PC-3 (cell line): Measurements from ENCODE around the gene ENAM. TPM values are rescaled to one million over a fixed set of nuclear protein-coding genes. Genes with fewer than 3 reads are reported as not detected.

Source experiments
- ATAC-seq: fragments of 200-7000 bp; cut with Tn5 transposase; 2 replicates; pipeline ENCODE4 v1.9.1; 2020; ENCODE audit warnings: mild to moderate bottlenecking, moderate library complexity
- BruUV-seq: library from RNA; stranded (reverse); fragments of 400-500 nt; replicated peaks from 2 replicates; lab custom pipeline; 2021; lab: Mats Ljungman, UMichigan
- CTCF ChIA-PET: fragments of 300-600 bp; sonication (Branson Sonifier 250); formaldehyde crosslinking; loops from one replicate; lab custom pipeline; 2022; ENCODE audit warnings: antibody characterized with exemption; lab: Charles Lee
- POLR2A ChIA-PET: fragments of 300-600 bp; sonication (Branson Sonifier 250); formaldehyde crosslinking; loops from one replicate; lab custom pipeline; 2022; ENCODE audit warnings: antibody characterized with exemption; ENCODE audit not compliant: unreplicated experiment; lab: Charles Lee
- DNase-seq: peaks from one replicate; pipeline ENCODE4 v3.0.0-alpha.2; 2015
- H2AFZ ChIP-seq: fragments of 300-600 bp; sonication (generic); 2 replicates; pipeline ENCODE4 v1.6.0; 2016; ENCODE audit warnings: antibody characterized with exemption, low read length
- H3F3A ChIP-seq: fragments of 300-600 bp; sonication (generic); one replicate; pipeline ENCODE4 v1.6.0; 2017; ENCODE audit warnings: antibody characterized with exemption, low read length, control low read depth, mild to moderate bottlenecking; ENCODE audit not compliant: unreplicated experiment
- H3K27ac ChIP-seq: fragments of 300-600 bp; sonication (generic); 2 replicates; pipeline ENCODE4 v1.5.1; 2016; ENCODE audit warnings: mild to moderate bottlenecking, low read length
- H3K27me3 ChIP-seq: fragments of 300-600 bp; sonication (generic); 2 replicates; pipeline ENCODE4 v1.6.1; 2016; ENCODE audit warnings: low read length, mixed read lengths
- H3K36me3 ChIP-seq: fragments of 300-600 bp; sonication (generic); 2 replicates; pipeline ENCODE4 v1.6.1; 2016; ENCODE audit warnings: low read depth, mixed run types, low read length, mixed read lengths
- H3K4me1 ChIP-seq: fragments of 300-600 bp; sonication (generic); 2 replicates; pipeline ENCODE4 v1.5.1; 2016; ENCODE audit warnings: low read length; ENCODE audit not compliant: insufficient read depth
- H3K4me2 ChIP-seq: fragments of 300-600 bp; sonication (generic); 2 replicates; pipeline ENCODE4 v1.6.0; 2016; ENCODE audit warnings: low read length
- H3K4me3 ChIP-seq: fragments of 300-600 bp; sonication (generic); 2 replicates; pipeline ENCODE4 v1.5.1; 2016; ENCODE audit warnings: mild to moderate bottlenecking, low read length, mixed read lengths
- H3K79me2 ChIP-seq: fragments of 300-600 bp; sonication (generic); 2 replicates; pipeline ENCODE4 v1.6.1; 2017; ENCODE audit warnings: low read length, mixed read lengths
- H3K9ac ChIP-seq: fragments of 300-600 bp; sonication (generic); 2 replicates; pipeline ENCODE4 v1.6.0; 2016; ENCODE audit warnings: mild to moderate bottlenecking, low read length
- H3K9me2 ChIP-seq: fragments of 300-600 bp; sonication (generic); replicated peaks from 2 replicates; pipeline ENCODE4 v1.6.1; 2016; ENCODE audit warnings: mixed run types, low read length, mixed read lengths
- H3K9me3 ChIP-seq: fragments of 300-600 bp; sonication (generic); 2 replicates; pipeline ENCODE4 v1.6.1; 2016; ENCODE audit warnings: low read length, mixed read lengths
- H4K20me1 ChIP-seq: fragments of 300-600 bp; sonication (generic); 2 replicates; pipeline ENCODE4 v1.6.1; 2016; ENCODE audit warnings: low read length, mixed read lengths
- CTCF ChIP-seq: fragments of 300-600 bp; sonication (generic); conservative IDR thresholded peaks from 2 replicates; pipeline ENCODE4 v1.5.1; 2017; ENCODE audit warnings: antibody characterized with exemption, low read depth, mild to moderate bottlenecking, low read length
- EZH2 ChIP-seq: fragments of 300-600 bp; sonication (generic); IDR thresholded peaks from one replicate; pipeline ENCODE4 v1.6.1; 2017; ENCODE audit warnings: antibody characterized with exemption, mild to moderate bottlenecking, low read length; ENCODE audit not compliant: unreplicated experiment
- EZH2phosphoT487 ChIP-seq: fragments of 300-600 bp; sonication (generic); IDR thresholded peaks from 2 replicates; pipeline ENCODE4 v1.6.1; 2018; ENCODE audit warnings: mild to moderate bottlenecking, antibody characterized with exemption, low read length, borderline replicate concordance
- intact Hi-C: fragments of 100-400 bp; cut with micrococcal nuclease; formaldehyde crosslinking; loops from 2 replicates; pipeline ENCODE4 v1.9.0; 2023
- total RNA-seq: library from RNA; depleted of rRNA; stranded (reverse); fragments of >200 nt; gene quantifications from 2 replicates; pipeline ENCODE4 v1.2.3, GENCODE V29; 2014

Gene ENAM
- total RNA-seq, 1 experiment from 2014 or later, result not detected

GRCh38 chr4:70613306-70614183 is 15.0 kb upstream of the ENAM start:
- ATAC-seq (no peak), DNase-seq (no peak)

GRCh38 chr4:70614184-70614555 is 14.4 kb upstream of the ENAM start:
- H4K20me1 ChIP-seq, result no peaks in the 10 kb centered on the region
- no peaks in the 10 kb centered on the region for H3K36me3 ChIP-seq
- no peak overlapping the region for H3K27ac ChIP-seq
- POLR2A ChIA-PET, result no interaction called here
- no peaks in the 10 kb centered on the region for H3K9me2 ChIP-seq
- no peak overlapping the region for H3K9ac ChIP-seq
- ATAC-seq, result no peak
- H3K4me2 ChIP-seq, result no peak overlapping the region
- DNase-seq, result no peak
- no peaks in the 10 kb centered on the region; the same call in 1 of the 2 replicates for H3K4me1 ChIP-seq
- no peaks in the 10 kb centered on the region for H3K27me3 ChIP-seq
- CTCF ChIA-PET, result no interaction called here
- H3K79me2 ChIP-seq, result no peaks in the 10 kb centered on the region
- H3K4me3 ChIP-seq, result no peak overlapping the region
- H3F3A ChIP-seq, result no peaks in the 10 kb centered on the region
- H3K9me3 ChIP-seq, result no peaks in the 10 kb centered on the region
- TF ChIP-seq CTCF (no peak), EZH2phosphoT487 (no peak), EZH2 (no peak)
- intact Hi-C loops, result no loop called here
- H2AFZ ChIP-seq, result no peak overlapping the region
- no TSS peak for BruUV-seq

More at GRCh38 chr4:70613306-70614183, 15.0 kb upstream of the ENAM start:
- Histone ChIP-seq H3K27me3 (no peaks in the 10 kb centered on the region), H3K79me2 (no peaks in the 10 kb centered on the region), H4K20me1 (no peaks in the 10 kb centered on the region), H3K9me3 (no peaks in the 10 kb centered on the region), H3K9ac (no peak overlapping the region), H3F3A (no peaks in the 10 kb centered on the region), H3K4me3 (no peak overlapping the region), H3K9me2 (no peaks in the 10 kb centered on the region), H3K4me1 (no peaks in the 10 kb centered on the region; the same call in 1 of the 2 replicates), H2AFZ (no peak overlapping the region), H3K4me2 (no peak overlapping the region), H3K27ac (no peak overlapping the region), H3K36me3 (no peaks in the 10 kb centered on the region)
- ChIA-PET CTCF (no interaction called here), POLR2A (no interaction called here)
- TF ChIP-seq CTCF (no peak), EZH2 (no peak), EZH2phosphoT487 (no peak)
- BruUV-seq, result no TSS peak
- intact Hi-C loops, result no loop called here

GRCh38 chr4:70619288-70619687 is 9.3 kb upstream of the ENAM start:
- H4K20me1 ChIP-seq, result no peaks in the 10 kb centered on the region
- no peaks in the 10 kb centered on the region; the same call in 1 of the 2 replicates for H3K4me1 ChIP-seq
- no peaks in the 10 kb centered on the region for H3K79me2 ChIP-seq
- POLR2A ChIA-PET, result no interaction called here
- H3K9ac ChIP-seq, result no peak overlapping the region
- no peak overlapping the region for H3K27ac ChIP-seq
- H2AFZ ChIP-seq, result no peak overlapping the region
- no peak for DNase-seq
- ATAC-seq, result no peak
- H3K9me3 ChIP-seq, result no peaks in the 10 kb centered on the region
- CTCF ChIA-PET, result no interaction called here
- TF ChIP-seq EZH2, result no peak
- no peak for TF ChIP-seq EZH2phosphoT487
- H3K4me3 ChIP-seq, result no peak overlapping the region
- no peaks in the 10 kb centered on the region for H3F3A ChIP-seq
- no peak overlapping the region for H3K4me2 ChIP-seq
- H3K27me3 ChIP-seq, result no peaks in the 10 kb centered on the region
- H3K9me2 ChIP-seq, result no peaks in the 10 kb centered on the region
- H3K36me3 ChIP-seq, result no peaks in the 10 kb centered on the region
- intact Hi-C loops, result no loop called here
- no TSS peak for BruUV-seq
